WTC11 (cell line): ENCODE measurements around the gene CORO1C.

Source experiments
- ATF1 ChIP-seq: sonication (generic); formaldehyde crosslinking; IDR thresholded peaks from 2 replicates; pipeline ENCODE4 v1.8.1; 2023; ENCODE audit warnings: mild to moderate bottlenecking, moderate library complexity, missing genetic modification reagents
- ATF6 ChIP-seq: sonication (generic); formaldehyde crosslinking; IDR thresholded peaks from 2 replicates; pipeline ENCODE4 v1.8.1; 2023; ENCODE audit warnings: mild to moderate bottlenecking, missing genetic modification reagents
- CREM ChIP-seq: sonication (generic); formaldehyde crosslinking; IDR thresholded peaks from 2 replicates; pipeline ENCODE4 v1.8.1; 2022; ENCODE audit warnings: mild to moderate bottlenecking, missing genetic modification reagents, moderate library complexity
- CTCF ChIP-seq: fragments of 200-600 bp; IDR thresholded peaks from 2 replicates; pipeline ENCODE4 v1.8.0; 2022; ENCODE audit warnings: antibody characterized with exemption
- E2F1 ChIP-seq: sonication (generic); formaldehyde crosslinking; IDR thresholded peaks from 2 replicates; pipeline ENCODE4 v1.8.0; 2022; ENCODE audit warnings: mild to moderate bottlenecking, missing genetic modification reagents
- E2F4 ChIP-seq: sonication (generic); formaldehyde crosslinking; IDR thresholded peaks from 2 replicates; pipeline ENCODE4 v1.8.1; 2022; ENCODE audit warnings: low read depth, mild to moderate bottlenecking, moderate library complexity, missing genetic modification reagents, borderline replicate concordance
- MAX ChIP-seq: sonication (generic); formaldehyde crosslinking; IDR thresholded peaks from 2 replicates; pipeline ENCODE4 v1.8.0; 2022; ENCODE audit warnings: mild to moderate bottlenecking, missing genetic modification reagents
- NFYB ChIP-seq: sonication (generic); formaldehyde crosslinking; conservative IDR thresholded peaks from 2 replicates; pipeline ENCODE4 v1.8.0; 2022; ENCODE audit warnings: low read depth, missing genetic modification reagents
- SP1 ChIP-seq: sonication (generic); formaldehyde crosslinking; conservative IDR thresholded peaks from 2 replicates; pipeline ENCODE4 v1.8.1; 2022; ENCODE audit warnings: missing genetic modification reagents
- ZBTB43 ChIP-seq: sonication (generic); formaldehyde crosslinking; IDR thresholded peaks from 2 replicates; pipeline ENCODE4 v1.8.1; 2023; ENCODE audit warnings: mild to moderate bottlenecking, missing genetic modification reagents
- ZNF121 ChIP-seq: sonication (generic); formaldehyde crosslinking; IDR thresholded peaks from 2 replicates; pipeline ENCODE4 v1.8.0; 2023; ENCODE audit warnings: missing genetic modification reagents
- TF ChIP-seq, protein P1 (sequence below): fragments of 250-450 bp; sonication (Bioruptor Pico); conservative IDR thresholded peaks from 2 replicates; pipeline ENCODE4 v1.9.0; 2021; ENCODE audit warnings: mild to moderate bottlenecking

- TF ChIP-seq NFYB (CRISPR knock-in tag) (no peak), CTCF (no peak), E2F1 (CRISPR knock-in tag) (no peak), SP1 (CRISPR knock-in tag) (no peak), ZNF121 (CRISPR knock-in tag) (no peak), ZBTB43 (no peak), E2F4 (no peak), ATF6 (CRISPR knock-in tag) (no peak), CREM (no peak), ATF1 (no peak), MAX (CRISPR knock-in tag) (no peak)
- TF ChIP-seq, protein P1, sequence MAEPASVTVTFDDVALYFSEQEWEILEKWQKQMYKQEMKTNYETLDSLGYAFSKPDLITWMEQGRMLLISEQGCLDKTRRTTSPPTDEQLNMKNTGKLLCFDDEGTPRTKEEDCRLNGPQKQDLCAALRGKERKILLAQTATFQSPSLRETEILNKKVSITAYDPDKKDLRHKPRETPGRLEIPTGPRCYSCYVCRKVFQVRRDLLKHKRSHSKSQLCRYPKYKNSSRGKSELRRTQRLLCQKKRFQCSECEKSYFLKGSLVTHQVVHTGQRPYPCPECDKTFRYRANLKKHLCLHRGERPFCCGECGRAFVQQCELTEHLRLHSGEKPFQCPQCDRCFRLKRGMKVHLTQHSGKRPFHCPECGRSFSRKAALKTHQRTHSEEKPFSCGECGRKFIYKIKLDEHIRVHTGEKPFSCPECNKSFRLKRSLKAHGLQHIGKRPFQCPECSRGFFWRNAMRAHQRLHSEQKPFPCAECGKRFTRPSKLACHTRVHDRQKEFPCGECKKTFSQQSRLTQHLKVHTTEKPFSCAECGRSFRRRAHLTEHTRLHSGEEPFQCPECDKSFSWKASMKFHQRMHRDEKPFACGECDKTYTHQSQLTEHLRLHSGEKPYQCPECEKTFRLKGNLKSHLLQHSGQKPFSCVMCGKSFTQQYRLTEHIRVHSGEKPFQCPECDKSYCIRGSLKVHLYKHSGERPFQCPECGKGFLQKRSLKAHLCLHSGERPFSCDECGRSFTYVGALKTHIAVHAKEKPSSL (CRISPR knock-in tag), result no peak
Observed at GRCh38 chr12:108610856-108611605, 120.3 kb downstream of the CORO1C start.
